Progenitor cell of endocrine pancreas (in vitro differentiated cells): ENCODE results near the gene COASY. TPM values are rescaled to one million over a fixed set of nuclear protein-coding genes. Genes with fewer than 3 reads are reported as not detected.

Source experiments
- DNase-seq: peaks from one replicate; pipeline ENCODE4 v3.0.0; 2021; ENCODE audit warnings: low spot score; ENCODE audit not compliant: unreplicated experiment
- H3K27ac Mint-ChIP-seq: 2 replicates; pipeline ENCODE4 v1.8.0; 2021; ENCODE audit warnings: mild to moderate bottlenecking, moderate library complexity, mixed read lengths
- H3K27me3 Mint-ChIP-seq: 2 replicates; pipeline ENCODE4 v1.8.0; 2021; ENCODE audit warnings: mixed read lengths
- H3K36me3 Mint-ChIP-seq: 2 replicates; pipeline ENCODE4 v1.8.0; 2022; ENCODE audit warnings: mixed read lengths; ENCODE audit not compliant: insufficient read depth
- H3K4me1 Mint-ChIP-seq: 2 replicates; pipeline ENCODE4 v1.8.0; 2021; ENCODE audit warnings: low read depth, mixed read lengths
- H3K4me3 Mint-ChIP-seq: 2 replicates; pipeline ENCODE4 v1.8.0; 2021; ENCODE audit warnings: low read depth, mild to moderate bottlenecking, moderate library complexity, mixed read lengths
- H3K9me3 Mint-ChIP-seq: 2 replicates; pipeline ENCODE4 v1.8.0; 2021; ENCODE audit warnings: low read depth, mixed read lengths
- CTCF ChIP-seq: fragments of 200-600 bp; sonication (generic); IDR thresholded peaks from one replicate; pipeline ENCODE4 v1.5.0; 2021; ENCODE audit warnings: antibody characterized with exemption, mild to moderate bottlenecking; ENCODE audit not compliant: unreplicated experiment
- total RNA-seq: library from RNA; stranded (reverse); gene quantifications from 2 replicates; pipeline ENCODE4 v1.2.1, GENCODE V29; 2021

Gene COASY
- total RNA-seq, 1 donor from 2014 or later, result 66.9 TPM

- H3K27ac Mint-ChIP-seq, result peak overlapping the region; percentile 52
- no peak for TF ChIP-seq CTCF
- no peaks in the 10 kb centered on the region for H3K27me3 Mint-ChIP-seq
- H3K9me3 Mint-ChIP-seq, result no peaks in the 10 kb centered on the region
- no peaks in the 10 kb centered on the region for H3K4me1 Mint-ChIP-seq
- no peak for DNase-seq
- no peak overlapping the region for H3K4me3 Mint-ChIP-seq
- H3K36me3 Mint-ChIP-seq, result peaks cover 17% of the 10 kb centered on the region
These were observed 23.4 kb downstream of the COASY start for GRCh38 chr17:42585353-42585752.

GRCh38 chr17:42586514-42587230, 24.7 kb downstream of the COASY start:
- H3K9me3 Mint-ChIP-seq, result no peaks in the 10 kb centered on the region
- H3K4me3 Mint-ChIP-seq, result no peak overlapping the region
- no peak for DNase-seq
- peak overlapping the region; percentile 28 for H3K27ac Mint-ChIP-seq
- H3K36me3 Mint-ChIP-seq, result peaks cover 20% of the 10 kb centered on the region
- no peaks in the 10 kb centered on the region for H3K4me1 Mint-ChIP-seq
- H3K27me3 Mint-ChIP-seq, result no peaks in the 10 kb centered on the region
- TF ChIP-seq CTCF, result no peak

GRCh38 chr17:42590886-42591285, 28.9 kb downstream of the COASY start:
- no peak for TF ChIP-seq CTCF
- H3K36me3 Mint-ChIP-seq, result peaks cover 11% of the 10 kb centered on the region
- no peak overlapping the region for H3K27ac Mint-ChIP-seq
- H3K27me3 Mint-ChIP-seq, result no peaks in the 10 kb centered on the region
- no peak overlapping the region for H3K4me3 Mint-ChIP-seq
- H3K4me1 Mint-ChIP-seq, result no peaks in the 10 kb centered on the region
- DNase-seq, result no peak
- no peaks in the 10 kb centered on the region for H3K9me3 Mint-ChIP-seq

GRCh38 chr17:42591411-42591810, 29.5 kb downstream of the COASY start:
- Mint-ChIP-seq H3K4me3 (no peak overlapping the region), H3K9me3 (no peaks in the 10 kb centered on the region), H3K4me1 (no peaks in the 10 kb centered on the region), H3K27me3 (no peaks in the 10 kb centered on the region), H3K27ac (no peak overlapping the region), H3K36me3 (peaks cover 13% of the 10 kb centered on the region)
- DNase-seq, result no peak
- TF ChIP-seq CTCF, result no peak

- H3K9me3 Mint-ChIP-seq, result no peaks in the 10 kb centered on the region
- H3K36me3 Mint-ChIP-seq, result peaks cover 4% of the 10 kb centered on the region
- no peaks in the 10 kb centered on the region for H3K4me1 Mint-ChIP-seq
- no peak for DNase-seq
- no peak overlapping the region for H3K27ac Mint-ChIP-seq
- no peaks in the 10 kb centered on the region for H3K27me3 Mint-ChIP-seq
- TF ChIP-seq CTCF, result no peak
- no peak overlapping the region for H3K4me3 Mint-ChIP-seq
These were observed 34.4 kb downstream of the COASY start for GRCh38 chr17:42596386-42596785.
